NCI-H187 (cell line): ENCODE data around the gene RUNDC1.
A peak's percentile ranks its signal among the peaks of the same experiment; 100 is the strongest.

Experiments used
- DNase-seq, 2 experiments: peaks; one replicate each; lab custom pipeline; 2025; lab: John Stamatoyannopoulos, UW

The RUNDC1 gene

DNA sequence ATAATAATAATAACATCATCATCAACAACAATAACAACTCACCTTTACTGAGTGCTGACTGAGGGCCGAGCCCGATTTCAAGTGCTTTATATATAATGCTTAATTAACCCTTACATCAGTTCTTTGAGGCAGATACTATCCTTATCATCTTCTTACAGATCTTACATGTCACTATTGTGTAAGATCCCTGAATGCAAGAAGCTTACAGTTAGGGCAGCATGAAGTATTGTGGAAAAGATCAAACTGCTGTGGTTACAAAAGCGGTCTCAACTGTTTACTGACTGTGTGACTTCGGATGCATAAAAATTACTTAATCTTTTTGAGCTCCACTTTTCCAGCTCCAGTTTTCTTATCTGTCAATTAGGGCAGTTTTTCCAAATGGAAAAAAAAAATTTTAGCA lies 38.6 kb downstream of the RUNDC1 start:
- DNase-seq, result no peak

DNA sequence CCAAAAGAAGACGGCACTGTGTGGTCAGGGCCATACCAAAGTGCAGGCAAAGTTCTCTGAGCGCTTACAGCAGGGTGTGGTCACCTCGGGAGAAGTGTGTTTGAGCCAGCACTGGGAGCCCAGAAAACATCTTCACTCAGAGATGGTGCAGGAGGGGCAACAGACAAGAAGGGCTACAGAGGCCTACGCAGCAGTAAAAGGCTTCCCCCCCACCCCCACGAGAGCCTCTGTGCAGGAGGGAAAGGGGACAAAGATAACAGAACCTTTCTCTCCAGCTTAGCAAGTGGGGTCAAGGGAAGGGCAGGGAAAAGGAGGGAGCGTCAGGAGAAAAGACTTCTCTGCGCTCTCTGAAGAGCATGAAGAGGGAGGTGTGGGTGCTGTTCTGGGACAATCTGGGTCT lies 39.1 kb downstream of the RUNDC1 start:
- DNase-seq, result no peak

- no peak for DNase-seq
Observed at GRCh38 chr17:43020030-43020621, 39.8 kb downstream of the RUNDC1 start.

- peak in 1 of 2 experiments; percentile 35 for DNase-seq
Observed at GRCh38 chr17:43020789-43021740, 40.7 kb downstream of the RUNDC1 start.

DNA sequence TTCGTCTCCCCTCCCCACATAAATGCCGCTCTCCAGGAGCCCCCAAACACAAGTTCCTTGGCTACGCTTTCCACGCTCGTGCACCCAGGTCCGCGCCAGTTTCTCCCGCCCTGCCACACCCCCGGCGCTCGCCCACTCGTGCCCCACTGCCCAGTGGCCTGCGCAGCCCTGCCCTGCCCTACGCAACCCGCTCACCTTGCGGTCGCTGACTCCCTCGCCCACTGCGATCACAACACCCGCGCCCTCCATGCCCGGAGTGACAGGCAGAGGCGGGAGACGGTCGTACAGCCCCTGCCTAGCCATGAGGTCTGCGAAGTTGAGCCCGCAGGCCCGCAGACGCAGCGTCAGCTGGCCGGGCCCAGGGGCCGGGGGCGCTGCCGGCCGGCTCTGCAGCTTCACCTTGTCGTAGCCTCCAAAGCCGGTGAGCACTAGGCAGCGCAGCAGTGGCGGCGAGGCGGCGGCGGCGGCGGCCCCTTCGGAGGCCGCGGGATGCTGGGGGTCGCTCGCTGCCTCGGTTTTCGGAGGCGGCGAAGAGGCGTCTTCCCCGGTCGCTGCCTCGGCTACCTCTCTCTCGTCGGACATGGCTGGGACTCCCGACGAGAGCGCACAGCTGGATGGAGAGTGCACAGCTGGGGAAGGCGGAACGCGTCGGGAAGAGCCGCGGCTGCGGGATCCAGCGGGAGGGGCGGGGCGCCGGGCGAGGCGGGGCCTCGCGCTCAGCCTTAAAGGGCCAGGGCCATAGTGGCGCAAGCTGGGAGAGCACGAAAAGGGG lies 41.6 kb downstream of the RUNDC1 start, which contains the start of gene VAT1:
Gene VAT1, minus strand, starts transcription at position 645 of the 772 bp plus-strand sequence. Its CDS starts 63 bp downstream, at position 582.
- peak; percentile 43 to 73 for DNase-seq

DNA sequence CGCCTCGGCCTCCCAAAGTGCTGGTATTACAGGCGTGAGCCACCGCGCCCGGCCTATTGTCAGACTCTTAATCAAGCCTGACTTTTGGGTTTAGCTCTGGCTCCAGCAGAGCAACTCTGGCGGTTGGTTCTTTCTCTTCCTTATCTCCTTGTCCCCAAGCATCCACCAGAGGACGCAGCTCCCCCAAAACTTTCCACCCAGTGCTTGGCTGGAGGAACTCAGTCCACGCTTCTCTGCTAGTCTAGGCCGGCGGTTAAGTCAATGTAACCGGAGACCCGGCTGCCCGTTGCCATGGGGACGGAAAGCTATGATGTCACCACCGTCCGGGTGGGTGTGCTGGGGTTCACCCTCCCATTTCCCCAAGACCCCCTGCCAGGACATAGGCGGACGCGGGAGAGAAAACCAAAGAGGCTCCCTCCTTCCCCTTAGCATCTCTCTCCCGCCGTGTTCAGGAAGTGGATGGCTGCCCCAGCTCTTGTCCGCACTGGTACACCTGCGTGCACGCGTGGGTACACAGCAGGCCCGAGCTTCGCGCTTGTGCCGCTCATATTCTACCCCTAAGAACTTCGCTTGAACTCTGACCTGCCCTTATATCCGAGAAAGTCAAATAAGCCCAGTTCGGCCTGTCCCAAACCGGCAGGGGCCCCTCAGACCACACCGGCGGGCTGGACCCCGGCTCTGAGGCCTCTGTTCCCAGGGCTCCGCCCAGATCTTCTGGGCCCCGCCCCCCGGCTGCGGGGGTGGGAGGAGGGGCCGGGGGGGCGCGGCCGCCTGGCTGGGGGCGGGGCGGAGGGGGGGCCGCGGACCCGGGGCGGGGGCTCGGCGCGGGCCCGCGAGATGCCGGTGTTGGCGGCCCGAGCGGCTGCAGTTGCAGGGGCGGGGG lies 44.3 kb downstream of the RUNDC1 start, which contains the start of gene RND2:
Gene RND2, plus strand, starts transcription at position 825 of the 883 bp plus-strand sequence. CDS start 117 bp downstream, outside the sequence.
- DNase-seq, result peak; percentile 69 to 83

DNA sequence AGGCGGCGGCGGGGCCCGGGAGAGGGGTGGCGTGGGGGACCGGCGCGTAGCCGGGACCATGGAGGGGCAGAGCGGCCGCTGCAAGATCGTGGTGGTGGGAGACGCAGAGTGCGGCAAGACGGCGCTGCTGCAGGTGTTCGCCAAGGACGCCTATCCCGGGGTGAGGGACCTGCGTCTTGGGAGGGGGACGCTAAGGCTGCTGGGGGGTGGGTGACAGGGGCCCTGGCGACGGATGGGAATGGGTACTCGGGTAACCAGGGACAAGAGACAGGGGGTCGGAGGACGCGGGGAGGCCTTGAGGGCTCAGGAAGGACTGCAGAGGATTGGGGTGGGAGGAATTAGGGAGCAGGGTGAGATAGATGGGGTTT lies 44.9 kb downstream of the RUNDC1 start:
- no peak for DNase-seq

DNA sequence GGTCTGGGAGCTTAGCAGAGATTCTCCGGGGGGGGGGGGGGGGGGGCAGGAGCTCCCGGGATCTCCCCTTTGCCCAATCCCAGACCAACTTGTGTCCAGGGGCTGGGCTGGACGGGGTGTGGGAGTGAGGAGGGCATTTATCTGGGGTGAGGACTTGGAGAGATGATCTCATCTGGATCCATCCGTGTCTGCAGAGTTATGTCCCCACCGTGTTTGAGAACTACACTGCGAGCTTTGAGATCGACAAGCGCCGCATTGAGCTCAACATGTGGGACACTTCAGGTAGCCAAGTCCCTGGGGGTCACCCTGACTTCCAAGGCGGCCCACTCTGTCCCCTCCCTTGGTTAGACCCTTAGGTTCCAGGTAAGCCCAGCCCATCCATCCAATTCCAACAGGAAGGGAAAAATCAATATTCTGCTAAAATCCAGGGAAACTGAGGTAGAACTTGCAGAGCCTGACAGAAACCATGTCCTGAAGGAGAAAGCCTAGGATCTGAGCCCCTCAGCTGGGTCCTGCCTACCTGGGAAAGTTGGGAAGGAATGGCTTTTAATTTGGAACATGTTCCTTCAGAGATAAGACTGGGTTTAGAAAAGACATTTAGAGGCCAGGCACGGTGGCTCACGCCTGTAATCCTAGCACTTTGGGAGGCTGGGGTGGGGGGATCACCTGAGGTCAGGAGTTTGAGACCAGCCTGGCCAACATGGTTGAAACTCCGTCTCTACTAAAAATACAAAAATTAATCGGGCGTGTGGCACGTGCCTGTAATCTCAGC lies 45.6 kb downstream of the RUNDC1 start:
- no peak for DNase-seq

DNA sequence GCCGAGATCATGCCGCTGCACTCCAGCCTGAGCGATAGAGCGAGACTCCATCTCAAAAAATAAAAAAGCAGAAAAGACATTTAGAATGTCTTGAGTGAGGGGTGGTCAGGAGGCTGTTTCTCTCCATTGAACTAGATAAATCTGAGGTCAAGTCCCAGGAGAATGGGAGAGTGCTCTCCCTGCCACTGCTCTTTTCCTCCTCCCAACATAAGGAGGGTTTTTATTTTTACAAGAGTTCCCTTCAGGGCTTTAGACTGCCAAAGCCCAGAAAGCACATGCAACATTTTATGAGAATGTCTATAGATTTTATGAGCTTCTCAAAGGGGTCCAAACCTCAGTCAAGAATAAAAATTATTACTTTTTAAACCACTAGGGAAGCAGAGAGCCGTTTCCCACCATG lies 46.2 kb downstream of the RUNDC1 start:
- DNase-seq, result no peak

- no peak for DNase-seq
Observed at GRCh38 chr17:43027091-43028032, 47.0 kb downstream of the RUNDC1 start.

- no peak for DNase-seq
Observed at GRCh38 chr17:43028221-43028861, 48.0 kb downstream of the RUNDC1 start.

GRCh38 chr17:43030137-43030767 lies 49.9 kb downstream of the RUNDC1 start:
- DNase-seq, result no peak

DNA sequence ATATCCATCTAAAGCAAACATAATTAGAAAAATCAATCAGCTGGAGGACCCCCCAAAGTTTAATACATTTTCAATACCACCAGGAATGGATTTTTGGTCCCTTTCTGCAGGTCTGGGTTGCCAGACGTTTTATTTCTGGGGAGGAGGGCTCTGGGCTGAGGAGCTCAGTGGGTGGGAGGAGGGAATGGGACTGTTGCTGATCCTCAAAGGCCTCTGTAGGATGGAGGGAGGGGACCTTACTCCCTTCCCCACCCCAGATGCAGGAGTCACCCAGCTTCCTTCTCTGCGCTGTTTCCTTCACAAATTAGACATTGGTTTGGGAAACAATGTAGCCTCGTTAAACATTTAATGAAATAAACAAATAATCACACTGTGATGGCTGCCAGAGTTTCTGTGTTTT lies 51.3 kb downstream of the RUNDC1 start:
- DNase-seq, result no peak

DNA sequence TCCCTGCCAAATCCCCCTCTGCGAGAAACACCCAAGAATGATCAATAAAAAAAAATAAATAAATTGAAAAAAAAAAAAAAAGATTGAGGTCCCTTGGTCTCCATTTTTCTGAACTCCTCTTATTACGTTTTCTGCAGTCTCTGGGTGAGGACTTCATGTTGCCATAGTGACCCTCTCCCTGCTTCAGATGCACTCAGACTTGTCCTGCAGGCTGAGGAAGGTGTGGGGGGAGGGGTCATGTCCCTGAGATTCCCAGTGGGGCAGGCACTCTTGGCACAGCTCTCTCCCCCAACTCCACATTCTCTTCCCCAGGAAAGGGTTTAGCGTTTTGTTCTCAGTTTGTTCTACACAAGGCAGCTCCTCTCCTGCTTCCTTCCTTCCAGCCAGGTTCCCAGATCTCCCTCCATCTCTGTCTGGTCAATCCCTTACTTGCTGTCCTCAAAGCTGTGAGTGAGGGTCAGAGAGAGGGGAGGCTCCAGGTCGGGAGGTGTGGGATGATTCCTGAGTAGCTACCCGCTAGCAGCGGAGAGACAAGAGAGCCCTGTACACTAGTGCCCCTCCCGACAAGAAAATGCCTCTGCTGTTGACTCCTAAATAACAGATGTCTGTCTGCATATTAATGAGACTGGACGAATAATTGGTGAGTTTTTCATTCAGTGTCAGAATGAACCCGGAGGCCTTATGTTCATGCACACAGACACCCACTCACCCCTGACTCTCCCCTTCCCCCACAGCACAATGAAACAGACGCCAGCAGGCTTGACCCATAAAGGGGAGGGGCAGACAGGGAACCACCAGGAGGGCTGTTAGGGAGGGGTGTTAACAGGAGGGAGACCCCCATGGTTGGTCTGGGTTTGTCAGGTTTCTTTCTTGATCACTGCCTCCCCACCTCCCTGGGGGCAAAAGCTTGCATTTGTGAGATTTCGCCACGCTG lies 53.9 kb downstream of the RUNDC1 start:
- peak in 1 of 2 experiments; percentile 31 for DNase-seq

DNA sequence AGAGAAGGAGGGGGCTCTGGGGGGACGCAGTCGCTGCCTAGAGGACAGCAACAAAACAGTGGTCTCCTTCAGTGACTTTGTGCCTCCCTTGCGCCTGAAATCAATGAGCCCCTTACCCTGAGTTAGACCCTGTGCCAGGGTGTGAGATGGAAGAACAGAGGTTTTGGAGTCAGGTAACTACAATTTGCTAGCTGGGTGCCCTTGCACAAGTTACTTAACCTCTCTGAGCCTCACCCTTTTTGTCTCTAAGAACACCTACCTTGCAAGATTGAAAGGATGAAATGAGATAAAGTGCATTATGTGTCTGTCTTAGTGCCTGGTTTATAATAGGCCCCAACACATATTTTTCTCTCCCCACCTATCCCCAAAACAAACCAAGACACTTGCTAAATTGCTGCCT lies 54.5 kb downstream of the RUNDC1 start:
- no peak for DNase-seq

DNA sequence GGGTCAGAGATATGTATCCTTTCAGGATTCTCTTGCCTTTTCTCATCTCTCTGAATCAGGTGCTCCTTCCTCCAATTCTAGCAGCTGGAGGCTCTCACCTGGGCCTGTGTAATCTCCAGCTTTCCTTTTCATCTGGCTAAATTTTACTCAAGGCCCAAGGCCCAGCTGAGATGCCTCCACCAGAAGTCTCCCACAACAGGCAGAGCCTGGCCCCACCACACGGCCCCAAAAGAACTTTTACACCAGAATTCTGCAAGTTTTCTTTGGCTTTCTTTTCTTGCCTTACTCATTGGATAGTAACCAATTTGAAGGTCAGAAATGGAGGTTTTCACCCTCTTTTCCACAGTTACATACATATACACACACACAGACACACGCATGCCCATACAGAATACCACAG lies 59.3 kb downstream of the RUNDC1 start:
- no peak for DNase-seq

GRCh38 chr17:43040655-43041054 lies 60.3 kb downstream of the RUNDC1 start:
- no peak for DNase-seq
